Measurements from ENCODE around the gene ST3GAL4. TPM values are rescaled to one million over a fixed set of nuclear protein-coding genes. Genes with fewer than 3 reads are reported as not detected.

ST3GAL4 gene
- total RNA-seq, 2 donors from 2014 or later: 29.2 to 192 TPM

- H3K36me3 ChIP-seq: no peaks in the 10 kb centered on the region
- TF ChIP-seq CTCF (IDR thresholded peaks at IDR 0.05): no peak
- no peak for TF ChIP-seq POLR2AphosphoS5 (IDR thresholded peaks at IDR 0.05)
- TF ChIP-seq POLR2A (IDR thresholded peaks at IDR 0.05): no peak
- H3K9me3 ChIP-seq: no peaks in the 10 kb centered on the region
- no peaks in the 10 kb centered on the region for H3K27me3 ChIP-seq (replicated peaks; ENCODE audit: insufficient read depth)
- DNase-seq (ENCODE audit: low spot score): no peak
- no peak overlapping the region for H3K4me3 ChIP-seq
- H3K4me1 ChIP-seq (replicated peaks): no peaks in the 10 kb centered on the region
- 95% methylated on average over 7 of the region's 7 CpGs for WGBS
- H3K27ac ChIP-seq: no peak overlapping the region
- intact Hi-C loops (cut with DNase I): no loop called here
Observed at GRCh38 chr11:126450198-126450597, 94.7 kb downstream of the ST3GAL4 start.

- Histone ChIP-seq H3K27me3 (replicated peaks; ENCODE audit: insufficient read depth) (no peaks in the 10 kb centered on the region), H3K36me3 (no peaks in the 10 kb centered on the region), H3K27ac (no peak overlapping the region), H3K9me3 (no peaks in the 10 kb centered on the region), H3K4me3 (no peak overlapping the region), H3K4me1 (replicated peaks) (no peaks in the 10 kb centered on the region)
- no peak for DNase-seq (ENCODE audit: low spot score)
- intact Hi-C loops (cut with DNase I): no loop called here
- TF ChIP-seq POLR2AphosphoS5 (IDR thresholded peaks at IDR 0.05) (no peak), CTCF (IDR thresholded peaks at IDR 0.05) (no peak), POLR2A (IDR thresholded peaks at IDR 0.05) (no peak)
- WGBS: 96% methylated on average over 11 of the region's 11 CpGs
Observed at GRCh38 chr11:126450806-126451205, 95.3 kb downstream of the ST3GAL4 start.

GRCh38 chr11:126451211-126451802 is 95.8 kb downstream of the ST3GAL4 start:
- Histone ChIP-seq H3K4me1 (replicated peaks) (no peaks in the 10 kb centered on the region), H3K9me3 (no peaks in the 10 kb centered on the region), H3K27ac (no peak overlapping the region), H3K27me3 (replicated peaks; ENCODE audit: insufficient read depth) (no peaks in the 10 kb centered on the region), H3K4me3 (no peak overlapping the region), H3K36me3 (no peaks in the 10 kb centered on the region)
- WGBS: 84% methylated on average over 15 of the region's 15 CpGs
- intact Hi-C loops (cut with DNase I): no loop called here
- DNase-seq (ENCODE audit: low spot score): no peak
- no peak for TF ChIP-seq CTCF (IDR thresholded peaks at IDR 0.05)
- no peak for TF ChIP-seq POLR2A (IDR thresholded peaks at IDR 0.05)
- no peak for TF ChIP-seq POLR2AphosphoS5 (IDR thresholded peaks at IDR 0.05)

GRCh38 chr11:126452241-126453101 is 97.0 kb downstream of the ST3GAL4 start:
- H3K4me1 ChIP-seq (replicated peaks): no peaks in the 10 kb centered on the region
- intact Hi-C loops (cut with DNase I): no loop called here
- peak; percentile 15 for DNase-seq (ENCODE audit: low spot score)
- H3K9me3 ChIP-seq: no peaks in the 10 kb centered on the region
- TF ChIP-seq POLR2A (IDR thresholded peaks at IDR 0.05): no peak
- TF ChIP-seq CTCF (IDR thresholded peaks at IDR 0.05): no peak
- no peak for TF ChIP-seq POLR2AphosphoS5 (IDR thresholded peaks at IDR 0.05)
- H3K4me3 ChIP-seq: no peak overlapping the region
- no peak overlapping the region for H3K27ac ChIP-seq
- no peaks in the 10 kb centered on the region for H3K36me3 ChIP-seq
- WGBS: 14% methylated on average over 22 of the region's 24 CpGs
- no peaks in the 10 kb centered on the region for H3K27me3 ChIP-seq (replicated peaks; ENCODE audit: insufficient read depth)
